CD4-positive, alpha-beta T cell treated with Interferon alpha-2 for 1 hour (primary cell): ENCODE results near the gene RBM43.

Experiments used
- DNase-seq, 2 donors: peaks; one replicate each; pipeline ENCODE4 v3.0.0-alpha.2; 2020 to 2022

Gene RBM43

DNA sequence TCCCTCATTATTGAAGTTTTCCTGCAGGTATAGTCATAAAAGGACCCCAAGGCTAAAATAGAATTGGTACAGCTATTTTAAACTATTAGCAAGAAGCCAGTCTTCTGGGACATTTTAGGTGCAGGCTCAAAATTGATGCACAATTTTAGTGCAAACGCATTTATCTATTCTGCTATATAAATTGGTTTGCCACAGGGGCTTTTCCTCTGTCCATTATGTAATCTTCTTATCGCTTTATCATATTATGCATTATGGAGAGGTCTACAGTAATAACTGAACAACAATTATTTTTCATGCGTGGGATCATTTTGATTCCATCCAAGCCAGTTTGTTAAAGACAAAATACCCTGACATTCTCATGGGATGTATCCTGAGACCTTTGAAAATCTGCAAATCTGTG lies 54.6 kb downstream of the RBM43 start:
- DNase-seq: no peak

DNA sequence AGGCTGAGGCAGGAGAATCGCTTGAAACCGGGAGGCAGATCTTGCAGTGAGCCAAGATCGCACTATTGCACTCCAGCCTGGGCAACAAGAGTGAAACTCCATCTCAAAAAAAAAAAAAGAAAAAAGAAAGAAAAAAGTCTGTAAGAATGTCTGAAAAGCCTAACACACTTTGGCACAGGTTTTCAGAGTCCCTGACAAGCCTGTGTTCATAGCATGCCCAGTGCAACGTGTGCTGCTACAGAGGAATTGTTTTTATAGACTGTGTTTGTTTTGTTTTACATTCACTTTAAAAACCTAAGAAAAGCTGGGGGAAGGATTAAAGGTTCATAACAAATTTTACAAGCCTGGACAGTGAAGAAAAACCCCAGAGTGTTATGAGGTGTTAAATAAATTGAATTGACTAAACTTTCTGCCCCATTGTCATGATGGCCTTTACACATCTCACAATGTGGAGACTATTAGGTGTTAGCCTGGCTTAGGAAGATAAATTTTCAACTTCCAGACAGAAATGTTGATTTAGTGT lies 55.2 kb downstream of the RBM43 start:
- no peak for DNase-seq

GRCh38 chr2:151205571-151205970 lies 56.1 kb downstream of the RBM43 start:
- DNase-seq: no peak

GRCh38 chr2:151204756-151205155 lies 56.9 kb downstream of the RBM43 start:
- DNase-seq: no peak

DNA sequence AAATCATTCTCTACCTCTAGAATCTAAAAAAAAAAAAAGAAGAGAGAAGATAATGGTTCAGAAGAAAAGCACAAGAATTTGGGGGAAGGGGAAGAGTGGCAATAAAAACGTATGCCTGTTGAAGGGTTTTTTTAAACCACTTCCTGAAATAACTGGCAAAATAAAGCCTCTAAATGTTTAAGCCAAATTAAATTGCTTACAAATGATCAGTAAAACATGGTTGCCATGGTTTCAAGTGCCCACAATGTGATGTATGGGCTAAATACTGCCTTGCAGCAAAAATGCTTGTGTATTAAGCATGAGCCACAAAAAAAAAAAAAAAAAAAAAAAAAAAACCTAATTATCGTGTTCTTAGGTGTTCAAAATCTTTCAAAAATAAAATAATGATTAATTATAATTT lies 60.8 kb downstream of the RBM43 start:
- DNase-seq: no peak

DNA sequence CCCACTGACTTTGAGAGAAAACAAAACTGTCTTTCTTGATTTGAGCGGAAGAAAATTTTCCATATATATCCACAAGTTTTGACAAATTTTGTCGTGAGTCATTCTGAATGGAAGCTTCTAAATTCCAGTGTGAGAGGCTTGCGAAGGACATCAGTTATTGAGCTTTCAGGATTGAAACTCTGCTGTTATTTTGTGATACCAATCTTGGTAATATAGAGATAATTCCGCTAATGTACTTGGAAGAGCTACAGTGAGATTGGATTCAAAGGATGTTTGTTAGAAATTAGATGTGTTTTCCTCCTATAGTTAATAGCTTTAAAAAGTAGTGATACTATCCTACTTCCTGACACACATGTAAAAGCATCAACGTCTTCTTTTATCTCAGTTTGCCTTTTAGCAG lies 61.4 kb downstream of the RBM43 start:
- DNase-seq: no peak

GRCh38 chr2:151198645-151199044 lies 63.0 kb downstream of the RBM43 start:
- no peak for DNase-seq
